IMR-90 (cell line): Measurements from ENCODE around the gene SLC5A7. TPM values are rescaled to one million over a fixed set of nuclear protein-coding genes. Genes with fewer than 3 reads are reported as not detected.

Experiments used
- ATAC-seq: fragments of 200-7000 bp; cut with Tn5 transposase; 2 replicates; pipeline ENCODE4 v1.9.1; 2020; ENCODE audit warnings: low read depth, mild to moderate bottlenecking, moderate library complexity
- BruUV-seq: library from RNA; stranded (reverse); fragments of 400-500 nt; replicated peaks from 2 replicates; lab custom pipeline; 2021; lab: Mats Ljungman, UMichigan
- CTCF ChIA-PET: fragments of 300-600 bp; formaldehyde crosslinking; extraction: SDS; loops from one replicate; lab custom pipeline; 2021; ENCODE audit warnings: antibody characterized with exemption; lab: Yijun Ruan, JAX
- POLR2A ChIA-PET: fragments of 300-600 bp; sonication (Branson Sonifier 250); formaldehyde crosslinking; loops from one replicate; lab custom pipeline; 2022; ENCODE audit warnings: antibody characterized with exemption; ENCODE audit not compliant: unreplicated experiment; lab: Charles Lee
- DNase-seq: peaks from one replicate; pipeline ENCODE4 v3.0.0; 2013
- H2AFZ ChIP-seq: replicated peaks from 2 replicates; pipeline ENCODE3; 2013; ENCODE audit warnings: low read length, mild to moderate bottlenecking; ENCODE audit not compliant: poor library complexity
- H2AK5ac ChIP-seq: 2 replicates; pipeline ENCODE4 v1.6.1; 2013; ENCODE audit warnings: low read depth, low read length, inconsistent platforms
- H2AK9ac ChIP-seq: replicated peaks from 2 replicates; pipeline ENCODE3; 2013; ENCODE audit warnings: mild to moderate bottlenecking, low read depth, low read length, moderate library complexity; ENCODE audit not compliant: poor library complexity
- H2BK120ac ChIP-seq: 2 replicates; pipeline ENCODE4 v1.6.1; 2013; ENCODE audit warnings: low read depth, low read length, inconsistent platforms
- H2BK15ac ChIP-seq: 3 replicates; pipeline ENCODE4 v1.6.1; 2013; ENCODE audit warnings: low read depth, low read length, inconsistent platforms
- H2BK20ac ChIP-seq: 2 replicates; pipeline ENCODE4 v1.6.1; 2013; ENCODE audit warnings: low read depth, mild to moderate bottlenecking, inconsistent platforms, low read length, moderate library complexity
- H2BK5ac ChIP-seq: 2 replicates; pipeline ENCODE4 v1.6.1; 2013; ENCODE audit warnings: mild to moderate bottlenecking, low read depth, low read length, inconsistent platforms; ENCODE audit not compliant: poor library complexity, severe bottlenecking
- H3K14ac ChIP-seq: replicated peaks from 2 replicates; pipeline ENCODE4 v1.6.1; 2013; ENCODE audit warnings: low read depth, low read length, inconsistent platforms
- H3K18ac ChIP-seq: 2 replicates; pipeline ENCODE4 v1.6.1; 2013; ENCODE audit warnings: low read depth, low read length, control low read depth
- H3K23ac ChIP-seq: 2 replicates; pipeline ENCODE4 v1.6.1; 2013; ENCODE audit warnings: low read depth, low read length, inconsistent platforms
- H3K27ac ChIP-seq: 2 replicates; pipeline ENCODE4 v1.5.1; 2013; ENCODE audit warnings: mild to moderate bottlenecking, control low read depth, low read length; ENCODE audit not compliant: insufficient read depth
- H3K27me3 ChIP-seq: 2 replicates; pipeline ENCODE4 v1.6.1; 2013; ENCODE audit warnings: low read length; ENCODE audit not compliant: control insufficient read depth, insufficient read depth
- H3K36me3 ChIP-seq: 2 replicates; pipeline ENCODE4 v1.6.1; 2013; ENCODE audit warnings: low read length, mixed read lengths; ENCODE audit not compliant: control insufficient read depth, insufficient read depth
- H3K4ac ChIP-seq: 2 replicates; pipeline ENCODE4 v1.6.1; 2013; ENCODE audit warnings: low read depth, low read length, inconsistent platforms
- H3K4me1 ChIP-seq: 2 replicates; pipeline ENCODE4 v1.6.1; 2013; ENCODE audit warnings: low read length, mixed read lengths; ENCODE audit not compliant: control insufficient read depth, insufficient read depth
- H3K4me2 ChIP-seq: 2 replicates; pipeline ENCODE4 v1.6.1; 2013; ENCODE audit warnings: low read depth, mild to moderate bottlenecking, control low read depth, low read length, moderate library complexity
- H3K4me3 ChIP-seq: 2 replicates; pipeline ENCODE4 v1.5.1; 2013; ENCODE audit warnings: low read depth, mild to moderate bottlenecking, control low read depth, low read length, moderate library complexity; ENCODE audit not compliant: insufficient read depth
- H3K56ac ChIP-seq: 2 replicates; pipeline ENCODE4 v1.6.1; 2013; ENCODE audit warnings: low read length, inconsistent platforms; ENCODE audit not compliant: insufficient read depth; ENCODE audit errors: extremely low read depth
- H3K79me1 ChIP-seq, 2 experiments: 2 replicates each; pipeline ENCODE4 v1.6.1; 2013; ENCODE audit warnings: low read length in 2 of 2, inconsistent platforms in 1 of 2, low read depth in 1 of 2
- H3K9ac ChIP-seq: 2 replicates; pipeline ENCODE4 v1.6.1; 2013; ENCODE audit warnings: low read depth, low read length, control low read depth
- H3K9me1 ChIP-seq: 2 replicates; pipeline ENCODE4 v1.6.1; 2013; ENCODE audit warnings: low read length, inconsistent platforms; ENCODE audit not compliant: insufficient read depth
- H3K9me3 ChIP-seq: 2 replicates; pipeline ENCODE4 v1.6.1; 2013; ENCODE audit warnings: low read length; ENCODE audit not compliant: control insufficient read depth, insufficient read depth
- H4K20me1 ChIP-seq: 2 replicates; pipeline ENCODE4 v1.6.1; 2013; ENCODE audit warnings: low read length, inconsistent platforms; ENCODE audit not compliant: insufficient read depth
- H4K5ac ChIP-seq: 2 replicates; pipeline ENCODE4 v1.6.1; 2013; ENCODE audit warnings: mild to moderate bottlenecking, low read depth, low read length, control low read depth
- H4K8ac ChIP-seq, 2 experiments: 2 replicates each; pipeline ENCODE4 v1.6.1; 2013; ENCODE audit warnings: low read depth in 2 of 2, low read length in 2 of 2, control low read depth in 1 of 2, inconsistent platforms in 1 of 2
- H4K91ac ChIP-seq: 2 replicates; pipeline ENCODE4 v1.6.1; 2013; ENCODE audit warnings: low read depth, low read length, inconsistent platforms; ENCODE audit not compliant: insufficient read depth
- MAFK ChIP-seq: IDR thresholded peaks from 2 replicates; pipeline ENCODE4 v1.6.1; 2012; ENCODE audit warnings: low read depth, low read length, improper control_type of control experiment
- RCOR1 ChIP-seq: IDR thresholded peaks from 2 replicates; pipeline ENCODE4 v1.6.1; 2012; ENCODE audit warnings: mild to moderate bottlenecking, low read length, improper control_type of control experiment; ENCODE audit not compliant: insufficient replicate concordance
- WGBS, 2 experiments: methylation state at CpG; one replicate each; pipeline versions ENCODE4 v1.1.5 to v1.1.7; 2013; ENCODE audit warnings: missing lambda C conversion rate in 2 of 2; ENCODE audit not compliant: insufficient read length in 1 of 2; ENCODE audit errors: extremely low coverage in 2 of 2; 5-methylcytosine and 5-hydroxymethylcytosine counted together
- dilution Hi-C: fragments of 300-500 bp; cut with HindIII; formaldehyde crosslinking; loops from one replicate; pipeline ENCODE4 v1.14.3; 2018; ENCODE audit warnings: low sequenced_read_pairs; ENCODE audit not compliant: unreplicated experiment
- in situ Hi-C: fragments of 300-500 bp; cut with MboI; formaldehyde crosslinking; loops from 3 replicates; pipeline ENCODE4 v1.14.3; 2019; ENCODE audit warnings: low sequenced_read_pairs, inconsistent platforms, mixed read lengths
- intact Hi-C: fragments of 100-400 bp; cut with micrococcal nuclease; formaldehyde crosslinking; loops from 2 replicates; pipeline ENCODE4 v1.10.0; 2022
- polyA plus RNA-seq, 3 experiments: library from polyadenylated mRNA; depleted of rRNA; stranded (reverse); fragments of >200 nt; gene quantifications; 2 replicates each; pipeline ENCODE4 v1.2.3, GENCODE V29; 2012; ENCODE audit warnings: low replicate concordance in 1 of 3
- total RNA-seq: library from RNA; depleted of rRNA; stranded (reverse); fragments of >200 nt; gene quantifications from 2 replicates; pipeline ENCODE4 v1.2.3, GENCODE V29; 2012
- TF ChIP-seq, protein P1 (sequence below): fragments of 150-350 bp; IDR thresholded peaks from 2 replicates; pipeline ENCODE4 v1.6.1; 2017; ENCODE audit warnings: mild to moderate bottlenecking, antibody characterized with exemption, low read length, low read depth

The SLC5A7 gene
- total and polyA plus RNA-seq, 2 of the 4 experiments (the other 2 are of a cell fraction) = not detected

DNA sequence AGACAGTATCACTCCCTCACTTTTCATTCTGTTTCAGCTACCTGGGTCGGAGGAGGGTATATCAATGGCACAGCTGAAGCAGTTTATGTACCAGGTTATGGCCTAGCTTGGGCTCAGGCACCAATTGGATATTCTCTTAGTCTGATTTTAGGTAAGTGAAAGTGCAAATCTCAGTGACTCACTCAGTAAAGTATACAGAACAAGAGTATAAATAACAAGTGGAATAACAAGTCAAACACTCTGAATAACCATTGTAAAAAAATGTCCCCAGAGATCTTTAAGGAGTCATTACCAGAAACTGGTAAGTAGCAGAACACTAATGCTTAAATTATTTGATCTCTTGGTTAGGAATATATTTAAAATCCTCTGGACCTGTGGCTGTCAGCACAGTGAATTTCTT is 5.7 kb downstream of the SLC5A7 start:
- Histone ChIP-seq H3K9me1 (no peaks in the 10 kb centered on the region), H2BK15ac (no peak overlapping the region), H2BK20ac (no peak overlapping the region), H3K27me3 (no peaks in the 10 kb centered on the region), H3K27ac (no peak overlapping the region), H2BK5ac (no peak overlapping the region), H4K8ac (no peak overlapping the region), H4K20me1 (no peaks in the 10 kb centered on the region), H3K36me3 (no peaks in the 10 kb centered on the region), H3K4me1 (no peaks in the 10 kb centered on the region), H2AFZ (no peak overlapping the region), H3K23ac (no peak overlapping the region), H3K4ac (no peak overlapping the region), H4K5ac (no peak overlapping the region), H3K14ac (no peak overlapping the region), H2AK9ac (no peak overlapping the region), H3K9ac (no peak overlapping the region), H3K9me3 (no peaks in the 10 kb centered on the region), H2AK5ac (no peak overlapping the region), H2BK120ac (no peak overlapping the region), H3K18ac (no peak overlapping the region), H3K79me1 (no peaks in the 10 kb centered on the region), H4K91ac (no peak overlapping the region), H3K4me2 (no peak overlapping the region), H3K56ac (no peak overlapping the region), H3K4me3 (no peak overlapping the region)
- no peak for DNase-seq
- BruUV-seq = no TSS peak
- POLR2A ChIA-PET = no interaction called here
- intact Hi-C loops (no loop called here), dilution Hi-C loops (no loop called here), in situ Hi-C loops (no loop called here)
- CTCF ChIA-PET = no interaction called here
- no CpG with 5 or more reads among the region's 1 CpG for WGBS, 2 experiments
- no peak for TF ChIP-seq MAFK
- no peak for TF ChIP-seq RCOR1
- TF ChIP-seq, protein P1, sequence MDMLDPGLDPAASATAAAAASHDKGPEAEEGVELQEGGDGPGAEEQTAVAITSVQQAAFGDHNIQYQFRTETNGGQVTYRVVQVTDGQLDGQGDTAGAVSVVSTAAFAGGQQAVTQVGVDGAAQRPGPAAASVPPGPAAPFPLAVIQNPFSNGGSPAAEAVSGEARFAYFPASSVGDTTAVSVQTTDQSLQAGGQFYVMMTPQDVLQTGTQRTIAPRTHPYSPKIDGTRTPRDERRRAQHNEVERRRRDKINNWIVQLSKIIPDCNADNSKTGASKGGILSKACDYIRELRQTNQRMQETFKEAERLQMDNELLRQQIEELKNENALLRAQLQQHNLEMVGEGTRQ = no peak
- no peak for ATAC-seq
